Measurements from ENCODE around the gene SEMA4F.

The SEMA4F gene

GRCh38 chr2:74708883-74709282, 54.8 kb downstream of the SEMA4F start:
- no peak for DNase-seq

- DNase-seq: no peak
These were observed 58.4 kb downstream of the SEMA4F start for GRCh38 chr2:74712223-74713053.

DNA sequence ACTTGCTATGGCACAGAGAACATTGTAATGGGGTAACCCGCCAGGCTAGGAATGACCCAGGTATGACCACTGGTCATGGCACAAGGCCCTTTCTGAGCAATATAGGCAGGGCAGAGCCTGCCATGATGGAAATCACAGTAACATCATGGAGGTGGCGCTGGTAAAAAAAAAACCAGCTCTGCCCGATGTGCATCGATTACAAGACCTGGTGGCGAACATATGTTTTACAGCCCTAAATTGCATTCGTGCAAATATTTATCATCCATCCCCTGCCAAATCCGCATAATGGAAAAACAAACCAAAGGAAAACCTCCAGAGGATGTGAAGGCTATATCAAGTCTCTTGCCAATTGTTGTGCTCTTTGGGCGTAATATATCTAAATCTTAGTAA, 60.6 kb downstream of the SEMA4F start:
- DNase-seq: no peak

DNA sequence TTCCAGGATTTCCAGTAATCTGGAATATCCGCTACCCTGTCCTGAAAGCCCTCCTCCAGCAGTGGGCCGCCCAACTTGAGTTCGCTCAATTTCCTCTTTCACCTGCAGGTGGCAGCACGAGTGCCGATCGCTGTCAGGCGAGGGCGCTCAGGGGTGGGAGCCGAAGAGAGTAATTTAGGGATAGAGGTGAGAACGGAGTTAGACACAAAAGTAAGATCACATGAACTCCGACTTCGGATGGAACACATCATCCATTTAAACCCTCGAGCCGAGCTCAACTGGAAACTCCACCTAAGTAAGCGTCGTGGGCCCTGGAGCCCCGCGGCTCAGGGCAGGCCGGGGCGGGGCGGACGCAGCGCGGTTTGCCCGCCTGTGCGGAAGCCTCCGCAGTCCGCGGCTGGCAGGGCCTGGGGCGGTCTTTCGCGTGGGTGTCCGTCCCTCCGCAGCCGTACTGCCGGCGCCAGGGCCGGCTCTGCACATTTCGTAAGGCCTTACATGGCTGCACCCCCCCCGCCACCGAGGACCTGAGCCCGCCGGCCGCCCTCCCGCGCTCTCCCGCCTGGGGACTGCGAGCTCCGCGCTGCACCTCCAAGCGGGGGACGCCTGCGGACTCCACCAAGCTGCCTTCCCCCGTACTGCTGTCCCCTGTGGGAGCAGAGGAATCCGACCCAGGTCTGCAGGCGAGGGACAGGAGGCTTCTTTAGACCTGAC, 61.2 kb downstream of the SEMA4F start:
- peak; percentile 86 to 88 for DNase-seq

- DNase-seq: no peak
These were observed 61.8 kb downstream of the SEMA4F start for GRCh38 chr2:74715880-74716279.

DNA sequence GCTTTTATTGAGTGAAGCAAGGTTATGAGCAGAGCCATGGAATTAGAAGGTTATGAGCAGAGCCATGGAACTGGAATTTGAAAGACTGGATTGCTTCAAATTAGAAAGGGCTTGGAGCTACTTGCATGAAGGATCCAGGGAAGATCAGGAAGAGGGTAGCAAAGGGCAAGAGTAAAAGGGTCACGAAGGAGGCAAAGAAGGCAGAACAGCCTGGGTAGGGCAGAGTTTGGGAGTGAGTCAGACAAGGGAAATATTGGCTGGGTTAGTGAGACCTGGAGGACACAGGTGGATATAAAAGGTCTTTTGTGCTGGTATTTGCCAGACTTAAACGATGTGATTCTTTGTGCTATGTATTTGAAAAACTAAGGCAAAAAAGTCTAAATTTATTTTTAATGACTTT, 65.0 kb downstream of the SEMA4F start:
- no peak for DNase-seq

- DNase-seq: no peak
These were observed 67.3 kb downstream of the SEMA4F start for GRCh38 chr2:74721316-74721715.

DNA sequence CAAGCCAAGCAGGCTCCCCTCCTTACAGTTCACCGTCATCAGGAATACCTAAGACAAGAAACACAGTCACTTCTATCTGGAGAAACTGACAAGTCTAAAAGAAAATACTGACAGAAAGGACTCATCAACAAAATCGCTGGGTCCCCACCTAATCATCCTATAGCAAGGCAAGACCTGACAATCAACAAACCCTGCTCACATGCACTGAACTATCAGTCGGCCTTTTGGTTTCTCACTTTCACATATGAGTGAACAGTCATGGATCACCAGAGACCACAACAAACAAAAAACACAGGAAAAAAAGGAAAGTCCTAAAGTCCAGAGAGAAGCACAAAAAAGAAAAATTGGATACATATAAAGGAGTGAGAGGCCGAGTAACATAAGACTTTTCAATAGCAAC, 70.4 kb downstream of the SEMA4F start:
- no peak for DNase-seq

DNA sequence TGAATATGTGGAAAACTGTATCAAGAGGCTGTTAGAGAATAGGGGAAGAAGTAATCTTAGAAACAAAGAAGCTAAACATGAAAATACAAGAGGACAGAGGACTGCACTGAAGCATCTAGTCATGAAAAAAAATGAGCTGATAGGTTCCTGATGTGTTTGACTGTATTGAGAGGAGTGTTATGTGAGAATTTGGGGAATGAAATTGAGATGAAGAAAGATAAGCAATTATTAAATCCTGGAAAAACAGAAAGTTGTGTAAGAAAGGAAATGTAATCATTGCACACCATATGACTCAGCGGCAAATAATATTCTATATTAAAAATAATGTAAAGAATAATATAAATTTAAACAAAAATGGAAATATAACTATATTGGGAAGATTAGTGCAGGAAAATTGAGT, 71.2 kb downstream of the SEMA4F start:
- no peak for DNase-seq

- no peak for DNase-seq
These were observed 74.8 kb downstream of the SEMA4F start for GRCh38 chr2:74728842-74729241.

GRCh38 chr2:74730530-74730929, 76.5 kb downstream of the SEMA4F start:
- no peak for DNase-seq
